GM19372 (cell line): ENCODE data around the gene KIR3DL3.
"Not testable (repeated sequence)": the region's sequence is repeated elsewhere in the genome, so short reads cannot be mapped to it uniquely, and the experiment has no call there.

Source experiments
- ATAC-seq: cut with Tn5 transposase; IDR thresholded peaks from one replicate; pipeline ENCODE4 v1.9.1; 2021; ENCODE audit warnings: mild to moderate bottlenecking, low read depth, moderate library complexity; ENCODE audit not compliant: unreplicated experiment

Gene KIR3DL3

GRCh38 chr19:54729416-54730188, 5.4 kb downstream of the KIR3DL3 start:
- no peak for ATAC-seq

GRCh38 chr19:54731191-54731590, 6.9 kb downstream of the KIR3DL3 start:
- no peak for ATAC-seq

- ATAC-seq: not testable (repeated sequence)
Measured at GRCh38 chr19:54738306-54738705, 14.1 kb downstream of the KIR3DL3 start, which contains the start of gene KIR2DL3. Gene KIR2DL3, plus strand, starts transcription at chr19:54738513. Its CDS starts 33 bp downstream, at chr19:54738546.

DNA sequence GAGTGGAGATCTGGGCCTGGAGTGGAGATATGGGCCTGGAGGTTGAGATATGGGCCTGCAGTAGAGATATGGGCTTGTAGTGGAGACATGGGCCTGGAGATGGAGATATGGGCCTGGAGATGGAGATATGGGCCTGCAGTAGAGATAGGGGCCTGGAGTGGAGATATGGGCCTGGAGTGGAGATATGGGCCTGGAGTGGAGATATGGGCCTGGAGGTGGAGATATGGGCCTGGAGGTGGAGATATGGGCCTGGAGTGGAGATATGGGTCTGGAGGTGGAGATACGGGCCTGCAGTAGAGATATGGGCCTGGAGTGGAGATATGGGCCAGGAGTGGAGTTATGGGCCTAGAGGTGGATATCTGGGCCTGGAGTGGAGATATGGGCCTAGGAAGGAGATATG, 14.5 kb downstream of the KIR3DL3 start:
- ATAC-seq: no peak

DNA sequence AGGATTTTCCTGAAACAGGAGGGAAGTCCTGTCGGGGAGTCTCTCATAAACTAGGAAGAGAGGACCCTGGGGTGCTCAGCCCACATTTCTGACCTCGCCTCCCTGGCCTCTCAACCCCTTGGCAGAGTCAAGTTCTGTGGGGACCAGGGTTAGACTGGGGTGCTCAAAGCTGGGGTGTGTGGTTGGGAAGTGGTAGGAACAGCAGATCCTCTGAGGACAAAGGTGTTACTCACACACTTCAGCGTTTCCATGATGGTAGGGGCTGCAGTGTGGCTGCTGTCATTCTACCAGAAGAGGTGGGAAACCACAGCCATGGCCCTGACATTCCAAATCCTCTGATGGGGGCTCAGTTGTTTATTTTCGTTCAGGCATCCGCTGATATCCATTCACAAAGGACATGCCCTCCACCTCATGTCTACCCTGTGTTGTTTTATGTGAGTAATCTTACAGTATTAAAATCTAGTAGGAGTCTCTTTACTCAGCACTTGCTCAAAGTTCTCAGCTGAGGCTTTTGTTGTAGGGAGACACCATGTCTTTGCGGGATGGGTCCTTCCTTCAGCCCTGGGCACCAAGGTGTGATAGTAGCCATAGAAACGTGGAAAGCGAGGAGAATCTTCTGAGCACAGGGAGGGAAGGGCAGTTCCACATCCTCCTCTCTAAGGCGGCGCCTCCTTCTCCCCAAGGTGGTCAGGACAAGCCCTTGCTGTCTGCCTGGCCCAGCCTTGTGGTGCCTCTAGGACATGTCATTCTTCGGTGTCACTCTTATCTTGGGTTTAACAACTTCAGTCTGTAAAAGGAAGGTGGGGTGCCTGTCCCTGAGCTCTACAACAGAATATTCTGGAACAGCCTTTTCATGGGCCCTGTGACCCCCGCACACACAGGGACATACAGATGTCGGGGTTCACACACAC, 15.6 kb downstream of the KIR3DL3 start:
- no peak for ATAC-seq

GRCh38 chr19:54741950-54742349, 17.7 kb downstream of the KIR3DL3 start:
- ATAC-seq: not testable (repeated sequence)

GRCh38 chr19:54744080-54744479, 19.8 kb downstream of the KIR3DL3 start:
- ATAC-seq: not testable (repeated sequence)

- not testable (repeated sequence) for ATAC-seq
Measured at GRCh38 chr19:54747614-54748322, 23.5 kb downstream of the KIR3DL3 start.

- ATAC-seq: not testable (repeated sequence)
Measured at GRCh38 chr19:54750276-54750675, 26.0 kb downstream of the KIR3DL3 start.

DNA sequence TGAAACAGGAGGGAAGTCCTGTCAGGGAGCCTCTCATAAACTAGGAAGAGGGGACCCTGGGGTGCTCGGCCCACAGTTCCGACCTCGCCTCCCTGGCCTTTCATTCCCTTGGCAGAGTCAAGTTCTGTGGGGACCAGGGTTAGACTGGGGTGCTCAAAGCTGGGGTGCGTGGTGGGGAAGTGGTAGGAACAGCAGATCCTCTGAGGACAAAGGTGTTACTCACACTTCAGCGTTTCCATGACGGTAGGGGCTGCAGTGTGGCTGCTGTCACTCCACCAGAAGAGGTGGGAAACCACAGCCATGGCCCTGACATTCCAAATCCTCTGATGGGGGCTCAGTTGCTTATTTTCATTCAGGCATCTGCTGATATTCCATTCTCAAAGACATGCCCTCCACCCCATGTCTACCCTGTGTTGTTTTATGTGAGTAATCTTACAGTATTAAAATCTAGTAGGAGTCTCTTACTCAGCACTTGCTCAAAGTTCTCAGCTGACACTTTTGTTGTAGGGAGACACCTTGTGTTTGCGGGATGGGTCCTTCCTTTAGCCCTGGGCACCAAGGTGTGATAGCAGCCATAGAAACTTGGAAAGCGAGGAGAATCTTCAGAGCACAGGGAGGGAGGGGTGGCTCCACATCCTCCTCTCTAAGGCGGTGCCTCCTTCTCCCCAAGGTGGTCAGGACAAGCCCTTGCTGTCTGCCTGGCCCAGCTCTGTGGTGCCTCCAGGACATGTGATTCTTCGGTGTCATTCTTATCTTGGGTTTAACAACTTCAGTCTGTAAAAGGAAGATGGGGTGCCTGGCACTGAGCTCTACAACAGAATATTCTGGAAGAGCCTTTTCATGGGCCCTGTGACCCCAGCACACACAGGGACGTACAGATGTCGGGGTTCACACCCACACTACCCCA, 32.2 kb downstream of the KIR3DL3 start:
- ATAC-seq: not testable (repeated sequence)

DNA sequence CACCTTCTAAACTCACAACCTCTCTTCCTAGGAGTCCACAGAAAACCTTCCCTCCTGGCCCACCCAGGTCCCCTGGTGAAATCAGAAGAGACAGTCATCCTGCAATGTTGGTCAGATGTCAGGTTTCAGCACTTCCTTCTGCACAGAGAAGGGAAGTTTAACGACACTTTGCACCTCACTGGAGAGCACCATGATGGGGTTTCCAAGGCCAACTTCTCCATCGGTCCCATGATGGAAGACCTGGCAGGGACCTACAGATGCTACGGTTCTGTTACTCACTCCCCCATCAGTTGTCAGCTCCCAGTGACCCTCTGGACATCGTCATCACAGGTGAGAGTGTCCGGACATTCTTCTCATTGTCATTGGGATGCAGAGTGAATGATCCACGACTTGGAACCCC, 34.3 kb downstream of the KIR3DL3 start:
- not testable (repeated sequence) for ATAC-seq

- not testable (repeated sequence) for ATAC-seq
Measured at GRCh38 chr19:54764219-54764618, 40.0 kb downstream of the KIR3DL3 start.

DNA sequence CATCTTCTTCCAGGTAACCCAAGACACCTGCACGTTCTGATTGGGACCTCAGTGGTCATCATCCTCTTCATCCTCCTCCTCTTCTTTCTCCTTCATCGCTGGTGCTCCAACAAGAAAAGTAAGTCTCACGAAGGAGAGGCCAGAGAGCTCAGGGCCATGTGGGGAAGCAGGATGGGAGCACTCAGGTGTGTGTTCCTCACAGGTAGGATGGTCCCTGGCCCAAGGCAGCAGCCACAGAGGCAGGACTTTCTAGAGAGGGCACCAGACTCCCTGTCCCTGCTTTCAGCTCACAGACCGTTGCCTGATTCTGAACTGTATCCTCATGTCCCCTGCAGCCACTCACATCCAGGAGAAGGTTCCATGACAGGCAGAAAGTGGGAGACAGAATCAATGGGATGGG, 42.2 kb downstream of the KIR3DL3 start:
- not testable (repeated sequence) for ATAC-seq

GRCh38 chr19:54769646-54770045, 45.4 kb downstream of the KIR3DL3 start, which contains the start of gene KIR2DL1:
Gene KIR2DL1, plus strand, starts transcription at chr19:54769793. Its CDS starts 58 bp downstream, at chr19:54769851.
- not testable (repeated sequence) for ATAC-seq

DNA sequence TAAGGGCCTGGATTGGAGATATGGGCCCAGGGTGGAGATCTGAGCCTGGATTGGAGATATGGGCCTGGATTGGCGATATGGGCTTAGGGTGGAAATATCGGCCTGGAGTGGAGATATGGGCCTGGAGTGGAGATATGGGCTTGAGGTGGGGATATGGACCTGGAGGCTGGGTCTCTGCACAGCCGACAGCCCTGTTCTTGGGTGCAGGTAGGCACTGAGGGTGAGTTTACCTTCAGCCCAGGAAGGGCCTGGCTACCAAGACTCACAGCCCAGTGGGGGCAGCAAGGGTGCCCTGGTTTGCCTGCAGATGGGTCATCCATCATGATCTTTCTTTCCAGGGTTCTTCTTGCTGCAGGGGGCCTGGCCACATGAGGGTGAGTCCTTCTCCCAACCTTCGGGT, 46.3 kb downstream of the KIR3DL3 start:
- ATAC-seq: not testable (repeated sequence)

DNA sequence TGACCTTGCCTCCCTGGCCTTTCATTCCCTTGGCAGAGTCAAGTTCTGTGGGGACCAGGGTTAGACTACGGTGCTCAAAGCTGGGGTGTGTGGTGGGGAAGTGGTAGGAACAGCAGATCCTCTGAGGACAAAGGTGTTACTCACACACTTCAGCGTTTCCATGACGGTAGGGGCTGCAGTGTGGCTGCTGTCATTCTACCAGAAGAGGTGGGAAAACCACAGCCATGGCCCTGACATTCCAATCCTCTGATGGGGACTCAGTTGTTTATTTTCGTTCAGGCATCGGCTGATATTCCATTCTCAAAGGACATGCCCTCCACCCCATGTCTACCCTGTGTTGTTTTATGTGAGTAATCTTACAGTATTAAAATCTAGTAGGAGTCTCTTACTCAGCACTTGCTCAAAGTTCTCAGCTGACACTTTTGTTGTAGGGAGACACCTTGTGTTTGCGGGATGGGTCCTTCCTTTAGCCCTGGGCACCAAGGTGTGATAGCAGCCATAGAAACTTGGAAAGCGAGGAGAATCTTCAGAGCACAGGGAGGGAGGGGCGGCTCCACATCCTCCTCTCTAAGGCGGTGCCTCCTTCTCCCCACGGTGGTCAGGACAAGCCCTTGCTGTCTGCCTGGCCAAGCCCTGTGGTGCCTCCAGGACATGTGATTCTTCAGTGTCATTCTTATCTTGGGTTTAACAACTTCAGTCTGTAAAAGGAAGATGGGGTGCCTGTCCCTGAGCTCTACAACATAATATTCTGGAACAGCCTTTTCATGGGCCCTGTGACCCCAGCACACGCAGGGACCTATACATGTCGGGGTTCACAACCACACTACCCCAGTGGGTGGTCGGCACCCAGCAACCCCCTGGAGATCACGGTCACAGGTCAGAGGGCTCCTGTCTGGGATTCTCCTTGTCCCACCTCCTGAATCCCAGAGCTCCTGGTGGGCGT, 47.0 kb downstream of the KIR3DL3 start:
- not testable (repeated sequence) for ATAC-seq

DNA sequence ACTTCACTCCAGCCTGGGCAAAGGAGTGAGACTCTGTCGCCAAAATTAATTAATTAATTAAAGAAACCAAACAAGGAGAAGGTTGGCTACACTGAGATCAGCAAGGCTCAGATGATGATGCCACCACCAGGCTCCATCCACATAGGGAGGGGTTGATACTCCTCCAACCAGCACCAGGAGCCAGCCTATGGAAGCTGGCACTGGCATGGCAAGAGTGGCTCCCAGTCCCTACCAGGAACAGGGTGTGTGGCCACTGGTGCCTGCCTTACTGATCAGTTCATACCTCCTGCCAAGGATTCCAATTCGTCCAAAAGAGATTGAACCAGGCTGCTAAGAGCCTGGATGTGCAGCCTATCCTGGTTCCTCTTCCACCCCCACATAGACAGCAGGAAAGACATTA, 48.4 kb downstream of the KIR3DL3 start:
- ATAC-seq: not testable (repeated sequence)

GRCh38 chr19:54775095-54775815, 51.0 kb downstream of the KIR3DL3 start:
- ATAC-seq: not testable (repeated sequence)
